Ectodermal cell (in vitro differentiated cells): ENCODE data around the gene TBCEL.

Source experiments
- H3K27ac ChIP-seq: 2 replicates; pipeline ENCODE4 v1.7.0; 2013; ENCODE audit warnings: mild to moderate bottlenecking, low read depth, low read length; ENCODE audit not compliant: insufficient read depth, poor library complexity, severe bottlenecking
- H3K27me3 ChIP-seq: 2 replicates; pipeline ENCODE4 v1.7.0; 2013; ENCODE audit warnings: mild to moderate bottlenecking, low read length; ENCODE audit not compliant: insufficient read depth, control insufficient read depth, poor library complexity, severe bottlenecking
- H3K36me3 ChIP-seq: one replicate; pipeline ENCODE4 v1.7.0; 2013; ENCODE audit warnings: low read length; ENCODE audit not compliant: control insufficient read depth, insufficient read depth
- H3K4me1 ChIP-seq: one replicate; pipeline ENCODE4 v1.7.0; 2013; ENCODE audit warnings: low read length; ENCODE audit not compliant: control insufficient read depth, insufficient read depth
- H3K4me3 ChIP-seq: 2 replicates; pipeline ENCODE4 v1.7.0; 2013; ENCODE audit warnings: low read depth, low read length, control low read depth; ENCODE audit not compliant: insufficient read depth
- H3K9me3 ChIP-seq: 2 replicates; pipeline ENCODE4 v1.7.0; 2013; ENCODE audit warnings: mild to moderate bottlenecking, low read length, moderate library complexity; ENCODE audit not compliant: control insufficient read depth
- WGBS, 2 experiments: methylation state at CpG; one replicate each; pipeline ENCODE4 v1.1.7; 2013; ENCODE audit warnings: missing lambda C conversion rate in 2 of 2; 5-methylcytosine and 5-hydroxymethylcytosine counted together

The TBCEL gene

DNA sequence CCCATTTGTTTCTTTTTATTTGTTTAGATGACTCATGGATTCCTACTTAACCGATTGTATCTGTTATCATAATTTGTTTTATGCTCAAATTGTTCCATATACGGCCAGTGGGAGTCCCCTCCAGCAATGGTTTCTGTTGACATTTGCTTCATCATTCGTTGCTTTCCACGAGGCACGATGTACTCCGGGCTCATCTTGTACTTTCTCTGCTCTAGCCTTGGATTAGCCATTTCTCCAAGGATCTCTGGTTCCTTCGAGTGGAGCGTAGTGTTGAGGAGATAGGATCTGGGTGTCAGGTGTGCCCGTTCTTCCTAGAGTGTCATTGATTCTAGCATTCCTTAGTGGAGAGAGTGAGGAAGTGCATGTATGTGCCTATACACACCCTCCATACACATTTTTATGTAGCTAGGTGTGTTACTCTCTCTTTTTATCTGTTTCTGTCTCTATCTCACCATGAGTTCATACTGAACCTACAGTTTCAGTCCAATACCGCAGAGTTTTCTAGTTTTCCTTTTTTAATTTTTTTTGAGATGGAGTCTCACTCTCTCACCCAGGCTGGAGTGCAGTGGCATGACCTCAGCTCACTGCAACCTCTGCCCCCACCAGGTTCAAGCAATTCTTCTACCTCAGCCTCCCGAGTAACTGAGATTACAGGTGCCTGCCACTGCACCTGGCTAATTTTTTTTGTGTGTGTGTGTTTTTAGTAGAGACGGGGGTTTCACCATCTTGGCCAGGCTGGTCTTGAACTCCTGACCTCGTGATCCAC is 108.5 kb downstream of the TBCEL start:
- WGBS, 2 experiments: 91 to 95% methylated on average over 13 of the region's 13 CpGs
- H3K27ac ChIP-seq: no peak overlapping the region
- no peak overlapping the region for H3K4me3 ChIP-seq
- H3K4me1 ChIP-seq: no peaks in the 10 kb centered on the region
- H3K9me3 ChIP-seq: no peaks in the 10 kb centered on the region
- no peaks in the 10 kb centered on the region for H3K27me3 ChIP-seq
- no peaks in the 10 kb centered on the region for H3K36me3 ChIP-seq

- H3K9me3 ChIP-seq: no peaks in the 10 kb centered on the region
- no peak overlapping the region for H3K27ac ChIP-seq
- H3K4me3 ChIP-seq: no peak overlapping the region
- H3K4me1 ChIP-seq: no peaks in the 10 kb centered on the region
- H3K27me3 ChIP-seq: no peaks in the 10 kb centered on the region
- no peaks in the 10 kb centered on the region for H3K36me3 ChIP-seq
- 97% methylated on average over 10 of the region's 10 CpGs for WGBS, 2 experiments
Observed at GRCh38 chr11:121134741-121135312, 110.9 kb downstream of the TBCEL start.

DNA sequence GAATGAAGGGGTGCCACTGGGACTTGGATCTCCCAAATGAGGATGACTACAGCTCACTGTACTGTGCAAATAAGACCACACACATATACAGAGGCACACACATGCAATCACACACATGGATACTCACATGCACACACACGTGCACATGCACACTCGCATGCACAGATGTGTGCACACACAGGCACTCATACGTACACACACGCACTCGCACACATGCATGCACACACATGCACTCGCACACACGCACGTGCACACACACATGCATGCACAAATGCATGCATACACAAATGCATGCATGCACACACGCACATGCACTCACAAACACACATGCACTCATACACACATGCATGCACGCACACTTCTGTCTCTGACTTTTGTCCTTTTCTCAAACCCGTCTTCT is 113.1 kb downstream of the TBCEL start:
- Histone ChIP-seq H3K4me3 (no peak overlapping the region), H3K4me1 (no peaks in the 10 kb centered on the region), H3K9me3 (no peaks in the 10 kb centered on the region), H3K36me3 (no peaks in the 10 kb centered on the region), H3K27ac (no peak overlapping the region), H3K27me3 (no peaks in the 10 kb centered on the region)
- WGBS, 2 experiments: 92 to 93% methylated on average over 11 of the region's 11 CpGs

DNA sequence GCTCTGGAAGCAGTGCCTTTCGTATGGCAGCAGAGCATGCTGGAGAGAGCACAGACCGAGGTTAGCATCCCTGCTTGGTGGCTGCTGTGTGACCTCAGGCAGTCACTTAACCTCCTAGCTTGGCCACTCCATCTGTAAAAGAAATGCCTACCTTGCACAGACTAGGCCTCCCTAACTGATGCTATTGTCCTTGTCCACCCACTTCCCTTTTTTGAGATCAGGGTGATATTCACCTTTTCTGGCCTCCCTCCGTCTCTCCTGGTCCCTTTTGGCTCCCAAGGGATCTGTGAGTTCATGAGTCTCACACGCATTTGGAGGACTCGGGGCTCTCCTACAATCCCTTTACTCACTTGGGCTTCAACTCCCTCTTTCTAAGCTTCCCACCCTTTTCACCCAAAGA is 114.4 kb downstream of the TBCEL start:
- 93% methylated on average over 5 of the region's 5 CpGs for WGBS, 2 experiments
- Histone ChIP-seq H3K27ac (no peak overlapping the region), H3K36me3 (no peaks in the 10 kb centered on the region), H3K27me3 (no peaks in the 10 kb centered on the region), H3K9me3 (no peaks in the 10 kb centered on the region), H3K4me3 (no peak overlapping the region), H3K4me1 (no peaks in the 10 kb centered on the region)

GRCh38 chr11:121140369-121140768 is 116.5 kb downstream of the TBCEL start:
- no peaks in the 10 kb centered on the region for H3K27me3 ChIP-seq
- no peak overlapping the region for H3K4me3 ChIP-seq
- H3K27ac ChIP-seq: no peak overlapping the region
- WGBS, 2 experiments: 91 to 92% methylated on average over 8 of the region's 8 CpGs
- H3K36me3 ChIP-seq: no peaks in the 10 kb centered on the region
- no peaks in the 10 kb centered on the region for H3K9me3 ChIP-seq
- no peaks in the 10 kb centered on the region for H3K4me1 ChIP-seq
